GM21737 (cell line): ENCODE results near the gene RITA1.

Source experiments
- ATAC-seq: cut with Tn5 transposase; IDR thresholded peaks from one replicate; pipeline ENCODE4 v1.9.1; 2021; ENCODE audit warnings: mild to moderate bottlenecking, moderate library complexity; ENCODE audit not compliant: unreplicated experiment

Gene RITA1

DNA sequence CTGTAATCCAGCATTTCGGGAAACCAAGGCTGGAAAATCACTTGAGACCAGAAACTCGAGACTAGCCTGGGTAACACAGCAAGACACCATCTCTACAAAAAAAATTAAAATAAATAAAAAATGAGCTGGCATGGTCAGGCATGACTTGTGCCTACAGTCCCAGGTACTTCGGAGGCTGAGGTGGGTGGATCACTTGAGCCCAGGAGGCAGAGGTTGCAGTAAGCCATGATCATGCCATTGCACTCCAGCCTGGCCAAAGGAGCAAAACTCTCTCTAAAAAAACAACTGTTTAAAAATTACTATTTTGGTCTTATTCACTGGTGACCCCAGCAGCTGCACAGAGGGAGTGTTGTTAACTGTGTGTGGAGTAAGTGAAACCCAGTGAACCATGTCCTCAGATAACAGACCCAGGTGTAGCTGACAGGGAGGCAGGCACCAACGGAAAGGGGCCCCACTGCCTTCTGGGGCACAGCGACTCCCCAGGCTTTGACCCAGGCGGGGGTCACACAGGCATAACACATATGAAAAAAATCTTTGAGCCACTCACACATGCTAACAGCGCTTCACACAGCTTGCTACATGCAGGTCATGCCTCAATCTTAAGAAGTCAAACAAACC, 12.3 kb upstream of the RITA1 start:
- peak; percentile 60 for ATAC-seq

DNA sequence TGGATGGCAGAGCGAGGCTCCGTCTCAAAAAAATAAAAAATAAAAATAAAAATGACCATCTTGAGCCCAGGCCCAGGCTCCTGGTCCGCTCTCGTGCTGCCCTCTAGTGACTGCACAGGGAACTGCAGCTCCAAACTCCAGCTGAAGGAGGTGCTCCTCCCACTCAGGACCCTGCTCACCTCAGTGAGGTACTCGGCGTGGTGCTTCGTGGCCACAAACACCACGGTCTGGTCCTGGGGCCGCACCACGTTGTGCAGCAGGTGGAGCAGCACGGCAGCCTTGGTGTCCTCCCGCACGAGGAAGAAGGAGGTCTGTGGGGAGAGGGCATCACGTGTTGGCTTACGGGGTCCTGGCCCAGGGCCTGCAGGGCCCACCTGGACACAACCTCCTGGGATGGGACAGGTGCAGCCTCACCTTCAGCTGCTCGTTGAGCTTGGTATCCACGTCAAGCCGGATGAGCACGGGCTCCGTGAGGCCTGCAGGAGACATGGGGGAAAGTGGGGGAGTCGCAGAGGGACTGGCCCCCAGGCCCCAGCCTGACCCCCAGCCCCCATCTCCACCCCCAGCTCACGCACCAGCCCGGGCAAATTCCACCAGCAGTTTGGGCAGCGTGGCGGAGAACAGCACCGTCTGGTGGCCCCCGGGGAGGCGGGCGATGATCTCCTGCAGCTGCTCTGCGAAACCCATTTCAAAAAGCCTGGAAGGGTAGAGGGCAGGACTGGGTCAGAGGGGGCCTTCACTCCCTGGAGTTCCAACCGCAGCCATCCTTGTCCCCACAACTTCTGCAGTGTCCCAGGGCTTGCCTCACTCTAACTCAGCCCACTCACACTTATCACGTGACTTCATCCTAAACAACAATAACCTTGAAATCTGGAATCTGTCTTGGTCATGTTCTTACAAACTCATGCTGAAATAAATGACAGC, 10.8 kb upstream of the RITA1 start:
- no peak for ATAC-seq

DNA sequence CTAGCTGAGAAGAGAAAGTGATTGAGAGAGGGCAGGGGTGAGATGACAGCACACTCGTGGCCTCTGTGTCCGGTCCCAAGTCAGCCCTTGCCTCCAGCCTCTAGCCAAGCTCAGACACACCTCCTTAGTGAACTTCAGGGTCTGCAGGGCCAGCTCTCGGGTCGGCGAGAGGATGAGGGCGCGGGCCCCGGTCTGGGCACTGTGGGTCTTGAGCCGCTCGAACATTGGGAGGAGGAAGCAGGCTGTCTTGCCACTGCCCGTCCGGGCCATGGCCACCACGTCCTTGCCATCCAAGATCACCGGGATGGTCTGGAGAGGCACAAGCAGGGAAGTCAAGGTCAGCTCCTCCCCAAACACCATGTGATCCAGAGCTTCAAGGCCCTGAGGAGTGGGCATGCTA, 6.5 kb upstream of the RITA1 start:
- no peak for ATAC-seq

DNA sequence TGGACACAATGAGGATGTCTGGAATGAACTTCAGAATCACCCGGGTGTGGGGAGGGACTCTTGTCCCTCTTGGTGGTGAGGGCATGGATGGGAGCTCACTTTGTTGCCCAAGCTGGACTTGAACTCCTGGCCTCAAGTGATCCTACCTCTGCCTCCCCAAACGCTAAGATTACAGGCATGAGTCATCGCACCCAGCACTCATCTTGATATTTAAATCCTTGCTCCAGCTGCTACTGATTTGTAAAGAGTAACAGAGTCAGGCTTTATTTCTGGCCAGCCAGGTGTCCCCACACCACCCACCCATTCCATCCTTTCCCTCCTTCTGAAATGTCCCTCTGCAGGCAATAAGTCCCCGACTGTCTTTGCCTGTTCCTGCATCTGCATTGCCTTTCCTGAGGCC, 5.2 kb upstream of the RITA1 start:
- no peak for ATAC-seq

DNA sequence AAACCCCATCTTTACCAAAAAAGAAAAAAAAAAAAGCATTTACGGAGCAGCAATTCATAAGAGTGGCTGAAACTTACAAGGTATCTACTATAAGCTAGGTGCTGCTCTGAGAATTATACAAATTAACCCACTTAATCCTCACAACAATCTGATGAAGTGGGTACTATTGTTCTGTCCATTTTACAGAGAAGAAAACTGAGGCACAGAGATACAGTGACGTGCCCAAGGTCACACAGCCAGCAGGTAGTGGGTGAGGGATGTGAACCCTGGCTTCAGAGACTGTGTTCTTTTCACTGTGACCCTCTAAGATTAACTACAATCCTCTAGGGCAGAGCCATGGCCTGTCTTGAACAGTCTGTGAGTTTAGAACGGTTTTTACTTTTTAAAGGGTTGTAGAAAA, 3.5 kb upstream of the RITA1 start:
- no peak for ATAC-seq

DNA sequence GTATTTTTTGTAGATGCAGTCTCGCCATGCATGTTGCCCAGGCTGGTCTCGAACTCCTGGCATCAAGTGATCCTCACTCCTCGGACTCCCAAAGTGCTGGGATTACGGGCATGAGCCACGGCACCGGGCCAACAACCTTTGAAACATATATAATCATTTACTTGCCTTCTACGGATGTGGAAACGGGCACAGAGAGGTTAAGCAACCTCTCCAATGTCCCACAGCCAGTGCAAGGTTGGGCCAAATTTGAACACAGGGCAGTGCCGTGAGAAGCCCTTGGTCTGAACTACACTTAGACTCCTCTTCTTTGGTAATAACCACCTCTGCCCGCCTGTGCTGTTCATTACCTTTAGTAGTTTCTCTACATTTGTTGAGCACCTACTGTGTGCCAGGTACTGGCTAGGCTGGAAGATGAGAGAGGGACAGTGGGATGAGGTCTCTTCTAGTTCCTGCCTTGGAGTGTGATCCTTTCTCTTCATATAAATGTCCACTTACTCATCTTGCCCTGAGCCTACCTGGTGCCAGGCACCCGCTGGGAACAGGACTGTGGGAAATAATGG, 2.4 kb upstream of the RITA1 start:
- ATAC-seq, result no peak

DNA sequence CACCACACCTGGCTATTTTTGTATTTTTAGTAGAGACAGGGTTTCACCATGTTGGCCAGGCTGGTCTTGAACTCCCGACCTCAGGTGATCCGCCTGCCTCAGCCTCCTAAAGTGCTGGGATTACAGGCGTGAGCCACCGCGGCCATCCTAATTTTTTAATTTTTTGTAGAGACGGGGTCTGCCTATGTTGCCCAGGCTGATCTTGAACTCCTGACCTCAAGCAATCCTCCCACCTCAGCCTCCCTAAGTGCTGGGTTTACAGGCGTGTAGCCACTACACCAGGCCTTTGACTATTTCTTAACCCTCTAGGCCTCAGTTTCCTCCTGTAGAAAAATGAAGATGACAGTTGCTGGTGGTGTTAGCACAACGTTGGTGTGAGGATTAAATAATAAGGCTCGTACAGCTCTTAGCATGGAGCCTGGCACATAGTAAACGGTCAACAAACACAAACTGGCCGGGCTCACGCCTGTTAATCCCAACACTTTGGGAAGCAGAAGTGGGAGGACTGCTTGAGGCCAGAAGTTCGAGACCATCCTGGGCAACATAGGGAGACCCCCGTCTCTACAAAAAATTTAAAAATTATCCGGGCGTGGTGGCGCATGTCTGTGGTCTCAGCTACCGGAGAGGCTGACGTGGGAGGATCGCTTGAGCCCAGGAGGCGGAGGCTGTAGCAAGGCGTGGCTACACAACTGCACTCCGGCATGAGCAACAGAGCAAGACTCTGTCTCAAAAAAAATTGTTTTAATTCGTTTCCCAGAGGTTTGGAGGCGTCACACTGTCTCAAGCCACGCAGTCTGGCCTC, 1.2 kb upstream of the RITA1 start:
- ATAC-seq, result peak; percentile 31

DNA sequence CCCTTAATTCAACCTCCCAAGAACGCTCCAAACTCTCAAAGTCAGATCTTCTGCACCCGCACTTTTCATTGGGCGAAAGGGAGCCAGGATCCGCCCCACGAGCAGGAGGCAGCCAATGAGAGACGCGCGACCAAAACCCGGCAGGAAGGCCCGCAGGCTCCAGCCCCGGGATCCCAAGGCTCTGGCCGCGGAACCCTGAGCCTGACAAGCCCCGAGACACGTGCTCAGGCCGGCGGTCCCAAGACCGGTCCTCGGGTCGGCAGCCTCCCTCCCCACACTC, 681 bp upstream of the RITA1 start:
- peak; percentile 72 for ATAC-seq

DNA sequence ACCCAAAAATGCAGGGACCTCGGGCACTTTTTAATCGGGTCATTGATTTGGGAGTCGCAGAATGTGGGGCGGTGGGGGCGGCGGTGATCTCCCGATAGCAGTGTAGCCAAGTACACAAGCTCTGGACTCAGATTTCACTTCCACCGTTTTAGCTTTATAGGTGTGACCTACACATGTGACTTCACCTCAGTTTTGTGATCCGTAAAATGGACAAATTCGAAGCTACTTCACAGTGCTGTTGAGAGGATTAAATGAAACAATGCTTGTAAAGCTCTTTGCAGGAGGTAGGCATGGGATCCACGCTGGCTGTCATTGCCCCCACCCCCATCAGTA, 478 bp downstream of the RITA1 start:
- ATAC-seq, result no peak

DNA sequence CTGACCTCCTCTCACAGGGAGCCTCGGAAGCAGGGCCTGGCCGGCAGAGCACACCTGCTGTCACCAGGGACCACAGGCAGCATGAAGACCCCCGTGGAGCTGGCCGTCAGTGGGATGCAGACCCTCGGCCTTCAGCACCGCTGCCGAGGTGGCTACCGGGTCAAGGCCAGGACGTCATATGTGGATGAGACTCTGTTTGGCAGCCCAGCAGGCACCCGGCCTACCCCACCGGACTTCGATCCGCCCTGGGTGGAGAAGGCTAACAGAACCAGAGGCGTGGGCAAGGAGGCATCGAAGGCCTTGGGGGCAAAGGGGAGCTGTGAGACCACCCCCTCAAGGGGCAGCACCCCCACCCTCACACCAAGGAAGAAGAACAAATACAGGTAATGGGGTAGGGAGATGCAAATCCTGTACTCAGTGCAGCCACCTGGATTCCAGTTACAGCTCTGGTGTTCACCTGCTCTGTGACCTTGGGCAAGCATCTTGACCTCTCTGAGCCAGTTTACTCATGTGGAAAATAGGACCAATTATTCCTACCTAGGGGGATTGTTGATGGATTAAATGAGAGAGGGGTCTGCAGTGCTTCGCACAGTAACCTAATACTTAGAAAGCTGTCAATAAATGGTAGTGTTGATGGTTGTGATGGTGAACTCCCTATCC, 1.3 kb downstream of the RITA1 start:
- ATAC-seq, result no peak

DNA sequence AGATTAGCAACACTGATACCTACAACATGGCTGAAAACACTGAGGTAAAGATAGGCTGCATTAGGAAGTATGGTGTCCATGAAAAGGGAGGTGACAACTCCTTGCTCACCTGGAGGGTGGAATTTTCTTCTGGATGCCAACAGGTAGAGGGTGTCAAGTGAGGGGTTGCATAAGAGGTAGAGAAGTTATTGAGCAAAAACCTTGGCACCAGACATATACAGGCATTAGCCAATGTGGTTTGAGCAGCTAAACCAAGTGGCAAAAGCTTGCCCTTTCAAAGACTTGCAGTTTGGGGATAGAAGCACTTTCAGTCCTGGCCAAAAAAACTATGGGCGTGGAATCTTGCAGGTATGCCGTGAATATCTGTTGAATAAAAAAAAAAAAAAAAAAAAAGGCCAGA, 3.8 kb downstream of the RITA1 start:
- ATAC-seq, result no peak

DNA sequence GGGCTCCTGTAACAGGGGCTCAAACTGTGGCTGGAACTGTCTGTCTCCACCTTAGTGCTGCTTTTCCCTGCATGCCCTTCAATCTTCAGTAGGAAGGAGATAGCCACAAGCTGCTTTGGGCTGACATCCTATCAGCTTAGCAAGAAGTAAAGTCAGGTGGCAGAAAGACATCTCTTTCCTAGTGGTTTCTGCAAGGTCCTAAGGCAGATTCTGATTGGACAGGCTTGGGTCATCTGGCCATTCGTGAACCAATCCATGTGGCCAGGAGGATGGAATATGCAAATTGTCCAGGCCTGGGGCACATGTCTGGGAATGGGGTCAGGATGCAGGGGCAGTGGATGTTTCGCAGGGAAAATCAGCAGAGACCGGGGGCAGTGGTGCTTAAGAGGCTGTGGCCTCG, 5.2 kb downstream of the RITA1 start:
- no peak for ATAC-seq

DNA sequence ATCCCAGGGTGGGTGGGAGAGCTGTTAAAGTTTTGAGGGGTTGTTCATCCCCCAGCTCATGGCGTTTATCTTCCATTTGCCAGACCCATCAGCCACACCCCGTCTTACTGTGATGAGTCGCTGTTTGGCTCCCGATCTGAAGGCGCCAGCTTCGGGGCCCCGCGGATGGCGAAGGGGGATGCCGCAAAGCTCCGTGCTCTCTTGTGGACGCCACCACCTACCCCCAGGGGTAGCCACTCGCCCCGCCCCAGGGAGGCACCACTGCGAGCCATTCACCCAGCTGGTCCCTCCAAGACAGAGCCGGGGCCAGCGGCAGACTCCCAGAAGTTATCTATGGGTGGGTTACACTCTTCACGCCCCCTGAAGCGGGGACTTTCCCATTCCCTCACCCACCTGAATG, 5.7 kb downstream of the RITA1 start:
- no peak for ATAC-seq

DNA sequence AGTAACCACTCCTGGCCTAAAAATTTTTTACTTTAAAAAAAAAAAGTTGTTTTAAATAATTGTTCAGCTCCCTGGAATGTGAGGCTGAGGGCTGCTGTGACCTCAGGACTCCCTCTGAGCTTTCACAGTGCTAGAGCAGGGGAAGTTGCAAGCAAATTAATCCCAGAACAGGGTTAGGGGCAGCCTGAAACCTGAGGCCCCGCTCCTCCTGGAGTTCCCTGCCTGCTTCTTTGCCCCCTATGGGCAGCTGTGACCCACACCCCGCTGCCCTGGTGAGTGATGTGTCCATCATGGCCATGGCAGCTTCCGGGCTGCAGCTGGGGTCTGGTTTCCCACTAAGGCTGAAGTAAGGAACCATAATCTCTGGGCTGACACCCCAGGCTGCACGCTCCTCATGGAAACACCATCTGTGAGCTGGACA, 9.5 kb downstream of the RITA1 start:
- ATAC-seq, result no peak

DNA sequence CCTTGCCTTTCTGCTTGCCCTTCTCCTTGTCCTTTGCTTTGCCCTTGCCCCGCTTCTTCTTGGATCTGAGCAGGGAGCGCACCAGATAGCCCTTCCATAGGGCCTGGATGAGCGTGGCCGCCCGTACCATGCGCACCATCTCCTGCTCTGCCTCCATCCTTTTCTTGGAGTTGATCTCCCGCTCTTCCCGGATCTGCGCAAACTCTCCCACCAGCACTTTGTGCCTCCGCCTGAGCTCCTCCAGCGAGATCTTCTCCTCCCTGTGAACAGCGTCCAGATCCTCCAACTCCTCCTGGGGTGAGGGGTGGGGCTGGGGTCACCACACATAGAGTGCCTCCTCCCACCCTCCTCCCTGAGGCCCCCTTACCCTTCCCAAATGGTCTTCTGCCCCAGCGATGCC, 10.1 kb downstream of the RITA1 start:
- ATAC-seq, result no peak

DNA sequence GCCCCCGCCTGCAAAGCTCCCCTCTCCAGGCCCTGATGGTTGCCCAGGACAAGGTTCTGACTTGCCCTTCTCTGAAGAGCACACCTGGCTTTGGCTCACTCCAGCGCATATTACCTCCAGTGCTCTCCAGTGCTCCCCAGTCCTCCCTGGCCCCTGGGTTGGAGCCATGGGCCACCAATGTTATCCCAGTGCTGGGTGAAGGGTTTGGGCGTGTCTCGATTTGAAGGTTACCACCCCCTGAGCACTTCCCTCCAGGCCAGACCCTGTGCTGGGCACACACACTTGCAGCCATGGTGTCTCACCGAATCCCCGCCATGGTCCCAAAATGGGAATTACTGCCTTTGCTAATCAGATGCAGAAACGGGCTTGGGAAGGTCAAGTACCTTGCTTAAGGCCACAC, 11.1 kb downstream of the RITA1 start:
- ATAC-seq, result no peak

DNA sequence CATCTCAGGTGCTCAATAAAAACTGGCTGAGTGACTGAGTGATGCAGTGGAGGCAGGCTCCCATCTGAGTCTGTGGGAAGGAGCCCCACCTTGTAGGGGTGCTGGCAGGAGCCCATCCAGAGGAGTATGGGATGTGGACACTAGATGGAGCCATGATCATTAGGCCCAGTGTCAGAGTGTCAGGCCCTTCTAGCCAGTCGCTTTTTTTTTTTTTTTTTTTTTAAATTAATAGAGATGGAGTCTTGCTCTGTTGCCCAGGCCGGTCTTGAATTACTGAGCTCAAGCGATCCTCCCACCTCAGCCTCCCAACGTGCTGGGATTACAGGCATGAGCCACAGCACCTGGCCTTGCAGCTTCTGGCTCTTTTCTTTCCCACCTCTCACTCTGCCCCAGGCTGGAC, 11.5 kb downstream of the RITA1 start:
- peak; percentile 73 for ATAC-seq

DNA sequence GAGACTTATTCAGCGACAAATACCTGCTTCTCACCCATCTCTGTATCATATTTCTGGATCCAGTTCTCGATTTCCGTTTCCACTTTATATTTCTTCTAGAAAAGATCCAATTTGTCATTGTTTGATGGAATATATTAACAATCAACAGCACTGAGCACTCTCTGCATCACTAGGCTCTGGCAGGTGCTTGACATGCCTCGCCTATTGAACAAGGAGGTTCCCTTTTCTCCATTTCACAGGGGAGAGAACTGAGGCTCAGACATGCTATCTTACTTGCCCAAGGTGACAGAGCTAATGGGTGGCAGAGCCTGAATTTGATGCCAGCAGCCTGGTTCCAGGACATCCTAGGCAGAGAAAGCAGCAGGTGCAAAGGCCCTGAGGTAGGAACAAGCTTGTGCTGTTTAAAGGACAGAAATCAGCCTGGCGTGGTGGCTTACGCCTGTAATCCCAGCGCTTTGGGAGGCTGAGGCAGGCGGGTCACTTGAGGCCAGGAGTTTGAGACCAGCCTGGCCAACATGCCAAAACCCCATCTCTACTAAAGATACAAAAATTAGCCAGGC, 12.1 kb downstream of the RITA1 start:
- ATAC-seq, result no peak

DNA sequence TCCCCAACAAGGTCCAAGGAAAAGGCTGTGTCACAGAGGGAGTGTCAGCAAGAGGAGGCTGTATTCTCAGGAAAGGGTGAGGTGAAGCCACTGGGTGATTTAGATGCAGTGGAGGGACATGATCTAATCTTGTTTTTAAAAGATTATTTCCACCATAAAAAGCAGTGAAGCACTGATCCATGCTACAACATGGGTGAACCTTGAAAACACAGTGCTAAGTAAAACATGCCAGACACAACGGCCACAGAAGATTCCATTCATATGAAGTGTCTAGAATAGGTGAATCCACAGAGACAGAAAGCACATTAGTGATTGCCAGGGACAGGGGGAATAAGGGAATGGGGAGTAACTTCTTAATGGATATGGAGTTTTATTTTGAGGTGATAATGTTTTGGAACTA, 12.8 kb downstream of the RITA1 start:
- no peak for ATAC-seq

DNA sequence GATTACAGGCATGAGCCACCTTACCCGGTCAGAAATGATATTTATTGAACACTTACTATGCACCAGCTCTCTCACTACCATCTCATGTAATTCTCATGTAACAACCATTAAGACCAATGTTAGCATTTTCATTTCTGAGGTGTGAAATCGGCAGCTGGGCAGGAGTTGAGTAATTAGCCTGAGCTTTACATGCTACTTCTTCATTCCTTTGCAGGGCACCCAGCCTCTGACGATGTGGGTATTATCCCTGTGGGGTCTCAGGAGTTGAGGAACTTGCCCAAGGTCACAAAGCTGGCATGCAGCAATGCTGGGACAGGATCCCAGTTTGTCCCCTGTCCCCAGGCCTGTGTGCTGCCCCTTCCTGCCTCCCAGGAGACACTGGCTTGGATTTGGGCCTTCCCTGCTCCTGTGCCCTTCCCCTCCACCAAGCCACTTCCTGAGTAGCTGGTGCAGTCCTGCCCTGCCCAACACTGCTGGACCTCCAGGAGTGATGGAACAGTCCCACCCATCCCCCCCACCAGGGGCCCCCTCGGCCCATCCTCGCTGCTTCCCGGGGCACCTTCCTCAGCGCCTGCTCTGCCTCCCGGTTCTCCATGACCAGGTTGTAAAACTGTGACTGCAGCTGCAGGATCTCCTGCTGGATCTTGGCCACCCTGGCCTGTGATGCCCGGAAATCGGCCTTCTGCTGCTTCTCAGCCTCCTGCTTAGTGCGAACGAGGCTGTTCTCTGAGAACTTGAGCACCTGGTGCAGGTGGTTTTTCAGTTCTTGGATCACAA, 14.7 kb downstream of the RITA1 start:
- ATAC-seq, result no peak
